ENCODE measurements around the gene CPO. TPM values are rescaled to one million over a fixed set of nuclear protein-coding genes. Genes with fewer than 3 reads are reported as not detected.

CPO gene
- total RNA-seq, 2 donors from 2014 or later, result 2.5 TPM; not detected in 1

DNA sequence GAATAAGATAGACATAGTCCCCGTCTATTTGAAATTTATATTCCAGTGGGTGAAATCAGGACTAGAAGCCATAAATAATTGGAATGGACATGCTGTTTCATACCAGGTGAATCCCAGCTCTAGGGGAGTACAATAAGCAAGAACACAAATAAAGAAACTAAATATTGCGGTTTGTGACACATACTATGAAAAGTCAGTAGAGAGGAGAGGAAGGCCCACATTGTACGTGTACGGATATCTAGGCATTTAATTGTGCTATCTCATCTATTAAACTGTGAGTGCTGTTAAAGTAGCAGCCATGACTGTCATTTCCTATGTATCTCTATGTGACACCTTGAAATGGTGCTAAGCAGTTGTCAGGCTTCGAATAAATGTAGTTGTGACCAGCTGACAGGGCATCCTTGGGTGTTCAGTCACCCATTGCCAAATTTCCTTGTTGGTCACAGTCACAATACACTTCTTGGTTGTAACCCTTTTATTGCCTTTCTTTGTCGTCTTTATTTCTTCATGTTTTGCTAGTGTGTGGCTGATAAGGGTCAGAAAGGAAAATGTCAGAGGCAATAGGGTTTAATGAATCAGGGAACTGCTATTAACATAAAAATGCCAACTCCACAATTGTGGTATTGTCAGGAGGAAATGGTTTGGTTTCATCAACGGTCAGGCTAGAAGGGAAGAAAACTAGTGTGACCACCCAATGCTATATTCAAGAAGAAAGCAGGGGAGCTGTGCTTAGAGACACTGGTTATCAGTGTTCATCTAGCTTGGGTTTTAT is 31.5 kb downstream of the CPO start:
- 72% methylated on average over 7 of the region's 7 CpGs for WGBS
- TF ChIP-seq POLR2AphosphoS5 (IDR thresholded peaks at IDR 0.05) (no peak), POLR2A (IDR thresholded peaks at IDR 0.05) (no peak)
- TF ChIP-seq, protein P1, sequence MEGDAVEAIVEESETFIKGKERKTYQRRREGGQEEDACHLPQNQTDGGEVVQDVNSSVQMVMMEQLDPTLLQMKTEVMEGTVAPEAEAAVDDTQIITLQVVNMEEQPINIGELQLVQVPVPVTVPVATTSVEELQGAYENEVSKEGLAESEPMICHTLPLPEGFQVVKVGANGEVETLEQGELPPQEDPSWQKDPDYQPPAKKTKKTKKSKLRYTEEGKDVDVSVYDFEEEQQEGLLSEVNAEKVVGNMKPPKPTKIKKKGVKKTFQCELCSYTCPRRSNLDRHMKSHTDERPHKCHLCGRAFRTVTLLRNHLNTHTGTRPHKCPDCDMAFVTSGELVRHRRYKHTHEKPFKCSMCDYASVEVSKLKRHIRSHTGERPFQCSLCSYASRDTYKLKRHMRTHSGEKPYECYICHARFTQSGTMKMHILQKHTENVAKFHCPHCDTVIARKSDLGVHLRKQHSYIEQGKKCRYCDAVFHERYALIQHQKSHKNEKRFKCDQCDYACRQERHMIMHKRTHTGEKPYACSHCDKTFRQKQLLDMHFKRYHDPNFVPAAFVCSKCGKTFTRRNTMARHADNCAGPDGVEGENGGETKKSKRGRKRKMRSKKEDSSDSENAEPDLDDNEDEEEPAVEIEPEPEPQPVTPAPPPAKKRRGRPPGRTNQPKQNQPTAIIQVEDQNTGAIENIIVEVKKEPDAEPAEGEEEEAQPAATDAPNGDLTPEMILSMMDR (IDR thresholded peaks at IDR 0.05), result no peak

DNA sequence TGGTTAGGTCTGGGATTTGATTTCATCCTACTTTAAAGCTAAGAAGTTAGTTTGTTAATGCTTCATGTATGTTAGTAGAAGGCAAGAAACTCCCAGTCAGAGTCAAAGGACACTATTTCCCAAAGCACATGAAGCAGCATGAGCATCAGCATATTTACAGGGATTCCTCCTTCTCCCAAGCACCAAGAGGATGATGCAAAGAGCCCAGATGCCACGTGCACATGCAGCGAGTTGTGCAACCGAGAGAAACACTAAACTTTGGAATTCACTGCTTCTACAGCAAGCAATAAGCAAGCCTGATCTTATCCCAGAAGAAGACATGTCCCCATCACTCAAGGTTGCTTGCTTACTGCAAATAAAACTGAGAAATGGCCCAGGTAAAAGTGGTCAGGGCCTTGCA is 32.5 kb downstream of the CPO start:
- intact Hi-C loops (cut with DNase I), result no loop called here

More for the DNA sequence above, 31.5 kb downstream of the CPO start:
- H3K9me3 ChIP-seq, result no peaks in the 10 kb centered on the region
- intact Hi-C loops (cut with DNase I), result no loop called here
- no peak overlapping the region for H3K27ac ChIP-seq
- H3K4me1 ChIP-seq (replicated peaks), result no peaks in the 10 kb centered on the region
- no peak overlapping the region for H3K4me3 ChIP-seq
- no peaks in the 10 kb centered on the region for H3K36me3 ChIP-seq
- no peaks in the 10 kb centered on the region for H3K27me3 ChIP-seq (replicated peaks; ENCODE audit: insufficient read depth)
- DNase-seq (ENCODE audit: low spot score), result no peak

DNA sequence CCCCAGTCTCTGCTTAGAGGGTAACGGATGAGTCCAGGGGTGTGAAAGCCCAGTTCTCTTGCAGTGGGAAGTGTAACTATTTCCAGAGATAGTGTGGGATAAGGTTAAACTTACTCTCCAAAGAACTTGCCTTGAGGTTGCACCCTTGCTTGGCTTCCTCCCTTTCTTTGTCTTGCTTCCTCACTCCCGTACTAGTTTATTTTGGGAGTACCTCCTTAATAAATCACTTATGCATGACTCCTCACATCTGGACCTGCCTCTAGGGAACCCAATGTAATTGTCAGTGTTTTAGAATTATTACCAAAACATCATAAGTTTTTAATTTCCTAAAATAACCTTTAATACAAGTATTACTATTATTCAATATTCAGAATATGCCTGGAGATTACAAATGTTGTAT is 35.2 kb downstream of the CPO start:
- H3K36me3 ChIP-seq, result no peaks in the 10 kb centered on the region
- intact Hi-C loops (cut with DNase I), result no loop called here
- H3K4me1 ChIP-seq (replicated peaks), result no peaks in the 10 kb centered on the region
- whole genome bisulfite sequencing, result 66% methylated on average over 2 of the region's 2 CpGs
- H3K27me3 ChIP-seq (replicated peaks; ENCODE audit: insufficient read depth), result no peaks in the 10 kb centered on the region
- no peak overlapping the region for H3K4me3 ChIP-seq
- no peaks in the 10 kb centered on the region for H3K9me3 ChIP-seq
- no peak overlapping the region for H3K27ac ChIP-seq
- no peak for DNase-seq (ENCODE audit: low spot score)
- TF ChIP-seq, protein P1 (IDR thresholded peaks at IDR 0.05), result no peak
- no peak for TF ChIP-seq POLR2AphosphoS5 (IDR thresholded peaks at IDR 0.05)
- TF ChIP-seq POLR2A (IDR thresholded peaks at IDR 0.05), result no peak

More for the DNA sequence above, 32.5 kb downstream of the CPO start:
- Histone ChIP-seq H3K4me3 (no peak overlapping the region), H3K27ac (no peak overlapping the region), H3K36me3 (no peaks in the 10 kb centered on the region), H3K4me1 (replicated peaks) (no peaks in the 10 kb centered on the region), H3K9me3 (no peaks in the 10 kb centered on the region), H3K27me3 (replicated peaks; ENCODE audit: insufficient read depth) (no peaks in the 10 kb centered on the region)
- DNase-seq (ENCODE audit: low spot score), result no peak
- WGBS, result 77% methylated on average over 3 of the region's 3 CpGs
- TF ChIP-seq, protein P1 (IDR thresholded peaks at IDR 0.05), result no peak
- TF ChIP-seq POLR2AphosphoS5 (IDR thresholded peaks at IDR 0.05) (no peak), POLR2A (IDR thresholded peaks at IDR 0.05) (no peak)

DNA sequence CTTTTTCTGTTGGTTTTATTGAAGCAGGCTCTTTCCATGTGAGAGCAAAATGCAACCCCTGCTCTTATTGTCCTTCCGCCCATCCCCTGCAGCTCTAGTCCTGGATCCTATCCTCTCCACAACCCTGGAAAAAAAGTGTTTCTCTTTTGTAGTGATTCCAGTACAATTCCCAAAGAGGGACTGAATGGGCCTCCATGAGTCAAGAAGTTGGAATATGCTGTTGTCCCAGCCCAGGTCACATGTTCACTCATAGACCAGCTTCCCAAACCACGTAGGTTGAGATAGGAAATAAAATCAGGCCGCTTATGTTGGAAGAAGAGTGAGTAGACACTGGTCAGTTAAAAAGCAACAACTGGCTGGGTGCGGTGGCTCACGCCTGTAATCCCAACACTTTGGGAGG is 39.4 kb downstream of the CPO start:
- intact Hi-C loops (cut with DNase I), result no loop called here
- H3K27ac ChIP-seq, result no peak overlapping the region
- DNase-seq (ENCODE audit: low spot score), result no peak
- TF ChIP-seq, protein P1 (IDR thresholded peaks at IDR 0.05), result no peak
- no peak for TF ChIP-seq POLR2AphosphoS5 (IDR thresholded peaks at IDR 0.05)
- H3K4me1 ChIP-seq (replicated peaks), result no peaks in the 10 kb centered on the region
- whole genome bisulfite sequencing, result 85% methylated on average over 5 of the region's 5 CpGs
- H3K27me3 ChIP-seq (replicated peaks; ENCODE audit: insufficient read depth), result no peaks in the 10 kb centered on the region
- no peaks in the 10 kb centered on the region for H3K9me3 ChIP-seq
- no peak overlapping the region for H3K4me3 ChIP-seq
- no peaks in the 10 kb centered on the region for H3K36me3 ChIP-seq

GRCh38 chr2:206979365-206979764 is 40.0 kb downstream of the CPO start:
- no peaks in the 10 kb centered on the region for H3K9me3 ChIP-seq
- intact Hi-C loops (cut with DNase I), result no loop called here
- no peaks in the 10 kb centered on the region for H3K36me3 ChIP-seq
- TF ChIP-seq, protein P1 (IDR thresholded peaks at IDR 0.05), result no peak
- TF ChIP-seq POLR2A (IDR thresholded peaks at IDR 0.05) (no peak), POLR2AphosphoS5 (IDR thresholded peaks at IDR 0.05) (no peak)
- H3K27ac ChIP-seq, result no peak overlapping the region
- DNase-seq (ENCODE audit: low spot score), result no peak
- H3K4me1 ChIP-seq (replicated peaks), result no peaks in the 10 kb centered on the region
- 94% methylated on average over 3 of the region's 3 CpGs for WGBS
- no peaks in the 10 kb centered on the region for H3K27me3 ChIP-seq (replicated peaks; ENCODE audit: insufficient read depth)
- H3K4me3 ChIP-seq, result no peak overlapping the region

Measured in prostate gland (tissue), 2 donors.